Kidney (tissue), 14 donors: ENCODE data around the gene DENND1B. TPM values are rescaled to one million over a fixed set of nuclear protein-coding genes. Genes with fewer than 3 reads are reported as not detected.

Experiments
- DNase-seq, 5 donors: peaks; one replicate each; pipeline ENCODE4 v3.0.0-alpha.2; 2013 to 2020
- FAIRE-seq: peaks from 2 replicates; lab custom pipeline; 2012; peaks lifted over from hg19 to GRCh38; lab: Jason Lieb, UNC
- H3K27ac ChIP-seq, 2 donors: one replicate each; pipeline ENCODE4 v1.7.0; 2013; ENCODE audit warnings: low read depth in 2 of 2, low read length in 2 of 2, inconsistent platforms in 1 of 2
- H3K27me3 ChIP-seq: one replicate; pipeline ENCODE4 v1.7.1; 2013; ENCODE audit warnings: low read length, inconsistent platforms; ENCODE audit not compliant: control insufficient read depth, insufficient read depth
- H3K36me3 ChIP-seq, 3 donors: one replicate each; pipeline versions ENCODE4 v1.7.0 to v1.7.1; 2013; ENCODE audit warnings: low read length in 3 of 3, control low read depth in 1 of 3, inconsistent platforms in 1 of 3; ENCODE audit not compliant: insufficient read depth in 3 of 3, control insufficient read depth in 2 of 3
- H3K4me1 ChIP-seq, 3 donors: one replicate each; pipeline versions ENCODE4 v1.7.0 to v1.7.1; 2013; ENCODE audit warnings: low read length in 3 of 3, inconsistent platforms in 1 of 3, low read depth in 1 of 3; ENCODE audit not compliant: control insufficient read depth in 2 of 3, insufficient read depth in 2 of 3
- H3K4me3 ChIP-seq, 3 donors: one replicate each; pipeline versions ENCODE4 v1.7.0 to v1.8.1; 2013; ENCODE audit warnings: low read length in 3 of 3, control low read depth in 1 of 3, inconsistent platforms in 1 of 3
- H3K9ac ChIP-seq, 3 donors: one replicate each; pipeline versions ENCODE4 v1.7.0 to v1.7.1; 2013; ENCODE audit warnings: low read length in 3 of 3, control low read depth in 1 of 3, inconsistent platforms in 1 of 3
- H3K9me3 ChIP-seq, 3 donors: one replicate each; pipeline versions ENCODE4 v1.7.0 to v1.7.1; 2013; ENCODE audit warnings: low read length in 3 of 3, control low read depth in 1 of 3, inconsistent platforms in 1 of 3; ENCODE audit not compliant: control insufficient read depth in 2 of 3, insufficient read depth in 1 of 3
- intact Hi-C: fragments of 100-400 bp; cut with DNase I; formaldehyde crosslinking; loops from one replicate; pipeline ENCODE4 v1.11.1; 2022
- polyA plus RNA-seq: library from polyadenylated mRNA; stranded (reverse); fragments of 350-450 nt; fragmentation: Illumina TruSeq; extraction: RNeasy Lipid Tissue Mini Kit (QIAGEN cat#74804); gene quantifications from one replicate; pipeline ENCODE4 v1.2.3, GENCODE V29; 2014; ENCODE audit warnings: low read depth, low replicate concordance; ENCODE audit not compliant: insufficient read depth
- total RNA-seq: library from RNA; stranded (reverse); fragmentation: NEBNext Ultra II Directional; extraction: Animal tissue kit (Norgen Biotek cat#: 25700); gene quantifications from one replicate; pipeline ENCODE4 v1.2.1, GENCODE V29; 2021
- TF ChIP-seq, protein P1 (sequence below): IDR thresholded peaks from 3 replicates; pipeline ENCODE4 v1.5.1; 2012; ENCODE audit warnings: mild to moderate bottlenecking, moderate library complexity, borderline replicate concordance; ENCODE audit not compliant: insufficient read depth; ENCODE audit errors: extremely low read depth
- donor health status: control.
- donor health status: control.
- donor health status: control.
- donor health status: control.
- donor health status: control.
- donor health status: DM: yes; HTN: yes; CAD: no.
- donor health status: Normal renal cell carcinoma (clear cell type).

DENND1B gene
- total and polyA plus RNA-seq, 2 donors from 2014 or later: 3.1 to 20.6 TPM

GRCh38 chr1:197633447-197634078, 141.7 kb downstream of the DENND1B start:
- TF ChIP-seq, protein P1, sequence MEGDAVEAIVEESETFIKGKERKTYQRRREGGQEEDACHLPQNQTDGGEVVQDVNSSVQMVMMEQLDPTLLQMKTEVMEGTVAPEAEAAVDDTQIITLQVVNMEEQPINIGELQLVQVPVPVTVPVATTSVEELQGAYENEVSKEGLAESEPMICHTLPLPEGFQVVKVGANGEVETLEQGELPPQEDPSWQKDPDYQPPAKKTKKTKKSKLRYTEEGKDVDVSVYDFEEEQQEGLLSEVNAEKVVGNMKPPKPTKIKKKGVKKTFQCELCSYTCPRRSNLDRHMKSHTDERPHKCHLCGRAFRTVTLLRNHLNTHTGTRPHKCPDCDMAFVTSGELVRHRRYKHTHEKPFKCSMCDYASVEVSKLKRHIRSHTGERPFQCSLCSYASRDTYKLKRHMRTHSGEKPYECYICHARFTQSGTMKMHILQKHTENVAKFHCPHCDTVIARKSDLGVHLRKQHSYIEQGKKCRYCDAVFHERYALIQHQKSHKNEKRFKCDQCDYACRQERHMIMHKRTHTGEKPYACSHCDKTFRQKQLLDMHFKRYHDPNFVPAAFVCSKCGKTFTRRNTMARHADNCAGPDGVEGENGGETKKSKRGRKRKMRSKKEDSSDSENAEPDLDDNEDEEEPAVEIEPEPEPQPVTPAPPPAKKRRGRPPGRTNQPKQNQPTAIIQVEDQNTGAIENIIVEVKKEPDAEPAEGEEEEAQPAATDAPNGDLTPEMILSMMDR: no peak
- no peak for FAIRE-seq
- intact Hi-C loops: no loop called here
- Histone ChIP-seq H3K9ac (no peak overlapping the region), H3K4me1 (no peaks in the 10 kb centered on the region), H3K27me3 (no peaks in the 10 kb centered on the region), H3K9me3 (peaks cover 0 to 13% (median 0%) of the 10 kb centered on the region in 3 donors), H3K4me3 (no peak overlapping the region), H3K27ac (no peak overlapping the region), H3K36me3 (peaks cover 0 to 5% (median 0%) of the 10 kb centered on the region in 3 donors)
- DNase-seq: peak in 2 of 5 donors; percentile 43 to 48

DNA sequence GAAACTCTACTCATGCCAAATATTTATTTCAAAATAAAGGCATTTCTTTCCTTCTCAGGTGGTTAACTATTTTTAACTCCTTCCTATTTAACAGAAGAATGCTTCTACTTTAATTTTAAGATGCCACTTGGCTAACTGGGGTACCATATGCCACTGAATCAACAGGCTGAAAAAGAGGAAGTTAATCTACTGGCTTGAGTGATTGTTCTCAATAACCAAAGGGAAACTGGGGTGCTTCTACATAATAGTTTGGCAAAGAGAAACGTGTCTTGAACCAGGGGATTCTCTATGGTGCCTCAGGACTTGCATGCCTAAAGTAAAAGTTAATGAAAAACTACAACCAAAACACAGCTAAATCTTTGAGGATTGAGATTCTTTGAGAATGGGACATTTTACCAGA, 142.6 kb downstream of the DENND1B start:
- Histone ChIP-seq H3K4me1 (no peaks in the 10 kb centered on the region), H3K4me3 (no peak overlapping the region), H3K27ac (no peak overlapping the region), H3K9ac (no peak overlapping the region), H3K27me3 (no peaks in the 10 kb centered on the region), H3K36me3 (peaks cover 0 to 5% (median 0%) of the 10 kb centered on the region in 3 donors), H3K9me3 (peaks cover 0 to 13% (median 0%) of the 10 kb centered on the region in 3 donors)
- FAIRE-seq: no peak
- intact Hi-C loops: no loop called here
- DNase-seq: no peak
- TF ChIP-seq, protein P1: no peak

- Histone ChIP-seq H3K27me3 (no peaks in the 10 kb centered on the region), H3K36me3 (peaks cover 0 to 5% (median 0%) of the 10 kb centered on the region in 3 donors), H3K4me1 (no peaks in the 10 kb centered on the region), H3K9me3 (peaks cover 0 to 13% (median 0%) of the 10 kb centered on the region in 3 donors), H3K9ac (no peak overlapping the region), H3K4me3 (no peak overlapping the region), H3K27ac (no peak overlapping the region)
- FAIRE-seq (no peak), DNase-seq (no peak)
- TF ChIP-seq, protein P1: no peak
- intact Hi-C loops: no loop called here
These were observed 143.3 kb downstream of the DENND1B start for GRCh38 chr1:197632005-197632404.
